HG02943 (cell line): ENCODE measurements around the gene IRX5.

Experiments used
- ATAC-seq: cut with Tn5 transposase; IDR thresholded peaks from one replicate; pipeline ENCODE4 v1.9.1; 2021; ENCODE audit warnings: mild to moderate bottlenecking, low read depth, moderate library complexity; ENCODE audit not compliant: unreplicated experiment

The IRX5 gene

GRCh38 chr16:54944002-54944401 is 13.3 kb downstream of the IRX5 start:
- no peak for ATAC-seq

GRCh38 chr16:54945063-54945462 is 14.4 kb downstream of the IRX5 start:
- no peak for ATAC-seq

GRCh38 chr16:54946909-54947308 is 16.2 kb downstream of the IRX5 start:
- ATAC-seq, result no peak

- no peak for ATAC-seq
Observed at GRCh38 chr16:54947616-54948015, 17.0 kb downstream of the IRX5 start.

DNA sequence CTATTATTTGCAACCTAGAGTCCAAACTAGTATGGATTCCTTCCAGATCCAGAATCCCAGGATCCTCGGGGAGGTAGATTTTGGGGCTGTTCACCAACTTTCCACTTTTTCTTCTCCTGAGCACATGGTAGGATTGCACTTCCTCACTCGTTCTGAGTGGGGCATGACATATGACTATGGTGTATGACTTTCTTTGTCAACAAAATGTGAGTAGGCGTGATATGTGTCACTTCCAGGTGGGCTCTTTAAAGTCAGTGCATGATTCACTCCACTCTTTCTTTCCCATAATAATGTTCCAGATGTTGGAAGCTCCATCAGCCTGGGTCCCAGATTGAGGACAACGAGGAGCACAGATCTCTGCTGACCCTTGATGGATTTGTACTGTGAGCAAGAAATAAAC is 21.5 kb downstream of the IRX5 start:
- ATAC-seq, result no peak

GRCh38 chr16:54953461-54953860 is 22.8 kb downstream of the IRX5 start:
- no peak for ATAC-seq

GRCh38 chr16:54954220-54954619 is 23.6 kb downstream of the IRX5 start:
- no peak for ATAC-seq

DNA sequence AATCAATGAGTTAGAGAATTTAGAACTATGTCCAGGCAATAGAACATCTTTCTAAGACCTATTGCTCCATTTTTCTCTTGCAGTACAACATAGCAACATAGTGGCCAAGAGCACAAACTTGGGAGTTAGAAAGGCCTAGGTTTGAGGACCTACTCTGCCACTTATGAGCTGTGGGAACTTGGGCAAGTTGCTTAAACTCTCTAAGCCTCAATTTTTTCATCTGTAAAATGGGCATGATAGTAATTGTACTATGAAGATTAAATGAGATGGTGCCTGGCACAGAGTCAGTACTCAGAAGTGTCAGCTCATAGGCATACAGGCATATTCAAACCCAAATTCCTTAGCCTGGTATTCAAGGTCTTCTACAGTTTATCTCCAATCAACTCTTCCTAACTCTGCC is 25.1 kb downstream of the IRX5 start:
- ATAC-seq, result no peak

GRCh38 chr16:54957403-54958166 is 26.9 kb downstream of the IRX5 start:
- ATAC-seq, result no peak

DNA sequence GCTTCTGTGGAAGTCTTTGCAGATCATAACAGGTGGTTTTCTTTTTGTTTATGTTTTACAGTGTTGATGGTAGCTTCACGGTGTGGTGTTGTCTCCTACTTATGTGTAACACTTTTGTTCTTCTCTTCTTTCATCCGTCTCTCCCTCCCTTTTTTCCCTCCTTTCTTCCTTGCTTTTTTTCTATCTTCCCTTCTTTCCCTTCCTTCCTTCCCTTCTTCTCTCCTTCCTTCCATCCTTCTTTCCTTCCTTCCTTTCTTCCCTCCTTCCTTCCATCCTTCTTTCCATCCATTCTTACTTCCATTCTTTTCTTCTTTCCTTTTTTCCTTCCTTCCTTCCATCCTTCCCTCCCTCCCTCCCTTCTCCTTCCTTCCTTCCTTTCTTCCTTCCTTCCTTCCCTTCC is 31.4 kb downstream of the IRX5 start:
- no peak for ATAC-seq

DNA sequence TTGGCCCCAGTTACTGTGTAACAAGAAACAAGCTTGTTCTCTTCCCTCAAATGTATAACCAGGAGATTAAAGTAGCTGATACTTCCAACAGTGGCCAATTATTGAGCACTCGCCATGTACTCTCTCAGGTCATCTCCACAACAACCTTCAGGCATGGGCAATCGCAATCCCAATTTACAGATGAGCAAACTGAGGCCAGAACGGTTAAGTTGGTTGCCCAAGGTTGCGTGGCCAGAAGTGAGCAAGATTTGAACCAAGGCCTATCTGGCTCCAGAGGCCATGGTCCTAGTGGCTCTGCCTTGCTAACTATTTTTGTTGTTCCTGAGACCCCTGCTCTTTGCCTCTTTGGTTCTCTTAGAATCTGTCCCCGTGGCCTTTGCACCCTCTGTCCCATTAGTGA is 33.6 kb downstream of the IRX5 start:
- ATAC-seq, result no peak

DNA sequence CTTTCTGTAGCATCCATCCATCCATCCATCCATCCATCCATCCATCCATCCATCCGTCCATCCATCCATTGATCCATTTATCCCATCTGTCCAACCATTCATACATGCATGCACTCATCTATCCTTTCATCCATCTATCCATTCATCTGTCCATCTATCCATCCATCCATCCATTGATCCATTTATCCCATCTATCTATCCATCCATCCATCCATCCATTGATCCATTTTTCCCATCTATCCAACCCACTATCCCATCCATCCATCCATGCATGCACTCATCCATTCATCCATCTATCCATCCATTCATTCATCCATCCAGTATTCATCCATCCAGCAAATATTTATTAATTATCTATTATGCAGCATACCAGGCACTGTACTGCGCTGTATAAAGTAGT is 34.8 kb downstream of the IRX5 start:
- no peak for ATAC-seq

- no peak for ATAC-seq
Observed at GRCh38 chr16:54968011-54968410, 37.3 kb downstream of the IRX5 start.

- ATAC-seq, result no peak
Observed at GRCh38 chr16:54968784-54969183, 38.1 kb downstream of the IRX5 start.

- ATAC-seq, result no peak
Observed at GRCh38 chr16:54970016-54970415, 39.4 kb downstream of the IRX5 start.

DNA sequence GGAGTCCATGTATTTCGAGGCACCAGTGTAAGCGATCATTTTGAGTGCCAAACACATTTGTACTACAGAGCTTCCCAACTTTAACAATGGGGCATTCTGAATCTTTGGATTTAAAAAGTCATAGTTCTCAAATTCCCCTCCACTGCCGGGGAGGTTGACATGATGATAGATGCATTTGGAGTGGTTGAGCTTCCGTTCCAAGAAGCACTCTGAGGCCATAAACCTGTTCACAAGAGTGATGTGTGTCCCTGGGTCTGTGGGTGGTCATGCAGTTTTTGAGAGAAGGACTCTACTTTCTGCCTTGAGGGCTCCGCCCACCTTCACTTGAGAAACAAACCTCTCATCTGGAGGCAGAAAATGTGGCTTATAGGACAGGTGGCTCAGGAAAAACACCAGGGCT is 43.7 kb downstream of the IRX5 start:
- ATAC-seq, result no peak

GRCh38 chr16:54976651-54977200 is 46.1 kb downstream of the IRX5 start:
- no peak for ATAC-seq

DNA sequence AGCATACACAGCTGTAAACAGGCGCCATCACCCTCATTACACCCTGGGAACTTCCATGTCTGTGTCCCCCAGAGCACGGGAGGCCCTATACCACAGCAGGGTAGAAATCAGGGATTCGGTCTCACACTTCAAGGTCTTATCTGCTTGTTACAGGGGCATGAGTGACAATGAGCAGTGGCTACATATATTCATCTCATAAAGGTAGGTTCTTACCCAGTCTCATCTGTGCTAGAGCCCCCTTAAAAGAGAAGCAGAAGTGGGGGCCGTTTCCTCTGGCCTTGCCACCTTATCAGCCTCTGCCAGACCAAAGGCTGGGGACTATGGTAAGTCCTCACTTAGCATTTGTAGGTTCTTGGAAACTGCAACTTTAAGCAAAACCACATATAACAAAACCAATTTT is 46.5 kb downstream of the IRX5 start:
- ATAC-seq, result no peak

DNA sequence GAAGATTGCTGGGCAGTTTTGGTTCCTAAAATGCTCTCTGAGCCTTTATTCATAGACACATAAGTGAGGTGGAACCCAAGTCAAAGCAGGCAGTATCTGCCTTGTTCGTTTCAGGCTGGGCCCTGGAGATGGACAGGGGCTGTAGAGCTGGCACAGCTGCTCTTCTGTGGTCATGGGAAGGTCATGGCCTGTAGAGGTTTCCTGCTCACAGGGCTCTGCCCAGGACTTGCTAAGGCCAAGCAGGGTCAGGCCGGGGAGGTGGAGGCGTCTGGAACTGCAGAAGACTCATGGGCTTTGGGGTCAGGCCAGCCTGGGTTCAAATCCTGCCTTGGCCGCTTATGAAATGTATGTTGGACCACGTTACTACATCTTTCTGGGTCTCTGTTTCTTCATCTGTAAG is 50.2 kb downstream of the IRX5 start:
- no peak for ATAC-seq
